RWPE2 (cell line): ENCODE data around the gene MFF.

Experiments
- ATAC-seq: fragments of 200-7000 bp; cut with Tn5 transposase; 3 replicates; pipeline ENCODE4 v1.9.1; 2021; ENCODE audit warnings: low read depth
- DNase-seq: peaks from one replicate; pipeline ENCODE4 v3.0.0-alpha.2; 2020; ENCODE audit warnings: low spot score
- H3K27ac ChIP-seq: fragments of 450-650 bp; 2 replicates; pipeline ENCODE4 v1.5.1; 2017; ENCODE audit warnings: mild to moderate bottlenecking; ENCODE audit not compliant: poor library complexity, severe bottlenecking
- H3K27me3 ChIP-seq: fragments of 250-450 bp; sonication (Bioruptor Pico); 2 replicates; pipeline ENCODE4 v1.5.1; 2021; ENCODE audit warnings: mild to moderate bottlenecking, moderate library complexity; ENCODE audit not compliant: insufficient read depth, poor library complexity, severe bottlenecking
- H3K36me3 ChIP-seq: fragments of 250-450 bp; sonication (Bioruptor Pico); 2 replicates; pipeline ENCODE4 v1.5.1; 2020; ENCODE audit warnings: low read depth, mild to moderate bottlenecking, moderate library complexity
- H3K4me1 ChIP-seq: fragments of 250-450 bp; sonication (Bioruptor Pico); 2 replicates; pipeline ENCODE4 v1.5.1; 2021; ENCODE audit warnings: mild to moderate bottlenecking, moderate library complexity; ENCODE audit not compliant: insufficient read depth, poor library complexity, severe bottlenecking
- H3K4me3 ChIP-seq: fragments of 250-450 bp; sonication (Bioruptor Pico); 2 replicates; pipeline ENCODE4 v1.5.1; 2021; ENCODE audit warnings: mild to moderate bottlenecking, moderate library complexity; ENCODE audit not compliant: severe bottlenecking
- H3K9me3 ChIP-seq: fragments of 250-450 bp; sonication (Bioruptor Pico); 2 replicates; pipeline ENCODE4 v1.5.1; 2021; ENCODE audit warnings: mild to moderate bottlenecking, moderate library complexity; ENCODE audit not compliant: severe bottlenecking
- TF ChIP-seq, protein P1 (sequence below): fragments of 450-650 bp; IDR thresholded peaks from one replicate; pipeline ENCODE4 v1.5.1; 2017; ENCODE audit warnings: mild to moderate bottlenecking, moderate library complexity; ENCODE audit not compliant: poor library complexity, severe bottlenecking

Gene MFF

DNA sequence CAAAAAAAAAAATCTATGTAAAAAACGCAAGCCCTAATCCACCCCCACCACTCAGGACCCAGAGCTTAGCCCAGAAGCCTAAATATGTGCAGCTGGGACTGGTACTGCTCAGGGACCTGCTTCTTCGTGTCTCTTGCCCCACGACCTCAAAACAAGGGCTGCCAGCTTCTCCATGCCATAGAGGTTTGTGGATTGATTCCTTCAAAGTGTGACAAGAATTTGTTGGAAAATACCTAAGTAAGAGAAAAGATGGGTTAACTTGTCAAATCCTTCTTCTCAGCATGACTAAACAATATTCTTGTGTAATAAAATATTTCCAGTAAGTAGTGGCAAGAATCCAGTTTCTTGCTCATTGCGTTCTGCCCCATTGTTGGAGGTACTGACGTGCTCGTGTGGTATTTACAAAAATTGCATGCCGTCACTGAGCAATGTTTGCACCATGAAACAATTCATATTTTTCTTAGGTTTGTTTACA, 63.5 kb downstream of the MFF start:
- no peak for DNase-seq
- H3K27ac ChIP-seq = peak overlapping the region; percentile 52
- no peaks in the 10 kb centered on the region for H3K9me3 ChIP-seq
- peak; percentile 93 for ATAC-seq
- TF ChIP-seq, protein P1, sequence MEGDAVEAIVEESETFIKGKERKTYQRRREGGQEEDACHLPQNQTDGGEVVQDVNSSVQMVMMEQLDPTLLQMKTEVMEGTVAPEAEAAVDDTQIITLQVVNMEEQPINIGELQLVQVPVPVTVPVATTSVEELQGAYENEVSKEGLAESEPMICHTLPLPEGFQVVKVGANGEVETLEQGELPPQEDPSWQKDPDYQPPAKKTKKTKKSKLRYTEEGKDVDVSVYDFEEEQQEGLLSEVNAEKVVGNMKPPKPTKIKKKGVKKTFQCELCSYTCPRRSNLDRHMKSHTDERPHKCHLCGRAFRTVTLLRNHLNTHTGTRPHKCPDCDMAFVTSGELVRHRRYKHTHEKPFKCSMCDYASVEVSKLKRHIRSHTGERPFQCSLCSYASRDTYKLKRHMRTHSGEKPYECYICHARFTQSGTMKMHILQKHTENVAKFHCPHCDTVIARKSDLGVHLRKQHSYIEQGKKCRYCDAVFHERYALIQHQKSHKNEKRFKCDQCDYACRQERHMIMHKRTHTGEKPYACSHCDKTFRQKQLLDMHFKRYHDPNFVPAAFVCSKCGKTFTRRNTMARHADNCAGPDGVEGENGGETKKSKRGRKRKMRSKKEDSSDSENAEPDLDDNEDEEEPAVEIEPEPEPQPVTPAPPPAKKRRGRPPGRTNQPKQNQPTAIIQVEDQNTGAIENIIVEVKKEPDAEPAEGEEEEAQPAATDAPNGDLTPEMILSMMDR = no peak
- no peaks in the 10 kb centered on the region for H3K27me3 ChIP-seq
- no peak overlapping the region for H3K4me3 ChIP-seq
- no peaks in the 10 kb centered on the region for H3K36me3 ChIP-seq
- peaks cover 24% of the 10 kb centered on the region for H3K4me1 ChIP-seq

DNA sequence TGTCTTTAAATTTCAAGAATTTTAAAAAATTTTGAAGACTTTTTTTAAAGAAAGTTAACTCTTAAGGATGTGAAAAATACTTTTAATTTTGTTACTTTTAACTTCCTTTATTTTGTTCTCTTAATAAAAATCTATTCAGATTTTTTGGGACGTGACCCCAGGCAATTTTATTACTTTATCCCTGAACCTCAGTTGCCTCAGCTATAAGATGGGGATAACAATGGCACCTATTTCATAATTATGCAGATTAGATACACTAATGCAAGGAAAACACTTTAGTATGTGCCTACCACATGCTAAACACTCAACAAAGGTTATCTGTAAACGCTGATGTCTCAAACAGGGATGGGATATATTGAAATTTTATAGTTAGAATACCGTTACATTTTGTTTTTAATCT, 64.2 kb downstream of the MFF start:
- DNase-seq (no peak), ATAC-seq (no peak)
- Histone ChIP-seq H3K27ac (peak overlapping the region; percentile 52), H3K4me1 (peaks cover 24% of the 10 kb centered on the region), H3K9me3 (no peaks in the 10 kb centered on the region), H3K27me3 (no peaks in the 10 kb centered on the region), H3K4me3 (no peak overlapping the region), H3K36me3 (no peaks in the 10 kb centered on the region)
- TF ChIP-seq, protein P1 = no peak

DNA sequence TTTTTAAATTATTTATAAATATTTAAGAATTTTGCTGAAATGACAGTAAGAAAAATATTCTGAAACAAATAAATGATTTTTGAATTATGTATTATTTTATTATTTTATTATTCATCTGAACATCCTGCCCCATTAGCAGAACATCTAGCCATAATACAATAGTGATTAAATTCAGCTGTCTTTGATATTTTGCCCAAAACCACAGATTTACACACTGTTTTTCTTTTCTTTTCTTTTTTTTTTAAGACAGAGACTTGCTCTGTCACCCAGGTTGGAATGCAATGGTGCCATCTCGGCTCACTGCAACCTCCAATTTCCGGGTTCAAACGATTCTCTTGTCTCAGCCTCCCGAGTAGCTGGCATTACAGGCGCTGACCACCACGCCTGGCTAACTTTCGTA, 64.6 kb downstream of the MFF start:
- Histone ChIP-seq H3K36me3 (no peaks in the 10 kb centered on the region), H3K4me3 (no peak overlapping the region), H3K27me3 (no peaks in the 10 kb centered on the region), H3K27ac (no peak overlapping the region), H3K4me1 (peaks cover 24% of the 10 kb centered on the region), H3K9me3 (no peaks in the 10 kb centered on the region)
- TF ChIP-seq, protein P1 = no peak
- ATAC-seq (no peak), DNase-seq (no peak)

DNA sequence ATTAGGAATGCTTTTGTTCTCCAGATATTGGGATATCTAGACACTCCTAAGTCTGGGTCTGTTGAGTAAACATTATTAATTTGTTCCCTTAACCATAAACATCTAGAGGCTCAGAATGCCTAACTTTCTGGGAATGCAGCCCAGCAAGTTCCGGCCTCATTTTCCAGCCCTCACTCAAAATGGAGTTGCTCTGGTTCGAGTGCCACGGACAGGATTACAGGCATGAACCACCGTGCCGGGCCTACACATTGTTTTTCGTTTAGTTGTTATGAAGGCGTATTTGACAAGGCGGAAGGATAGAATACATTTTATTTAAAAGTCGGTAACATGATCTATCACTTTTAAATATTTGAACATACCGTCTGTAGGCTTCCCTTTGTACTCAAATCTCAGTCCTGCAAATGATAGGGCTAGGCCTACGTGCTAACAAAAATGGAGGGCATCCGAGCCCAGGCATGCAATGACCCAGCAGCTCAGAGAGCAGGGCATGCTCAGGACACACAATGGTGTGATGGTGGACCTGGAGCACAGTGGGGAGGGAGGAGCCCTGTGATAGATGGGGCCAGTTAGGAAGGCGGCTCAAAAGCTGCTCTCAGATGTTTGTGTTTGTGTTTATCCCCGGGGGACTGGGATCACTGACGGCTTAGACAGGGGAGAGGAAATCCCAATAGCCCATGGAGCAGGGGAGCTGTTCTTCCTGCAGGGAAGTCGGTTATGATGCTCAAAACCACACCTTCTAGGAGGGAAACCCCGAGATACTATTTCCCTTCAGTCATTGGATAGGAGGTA, 65.6 kb downstream of the MFF start:
- H3K4me3 ChIP-seq = no peak overlapping the region
- H3K9me3 ChIP-seq = no peaks in the 10 kb centered on the region
- peaks cover 33% of the 10 kb centered on the region for H3K4me1 ChIP-seq
- no peak overlapping the region for H3K27ac ChIP-seq
- ATAC-seq (no peak), DNase-seq (no peak)
- H3K27me3 ChIP-seq = no peaks in the 10 kb centered on the region
- H3K36me3 ChIP-seq = no peaks in the 10 kb centered on the region
- TF ChIP-seq, protein P1 = no peak

DNA sequence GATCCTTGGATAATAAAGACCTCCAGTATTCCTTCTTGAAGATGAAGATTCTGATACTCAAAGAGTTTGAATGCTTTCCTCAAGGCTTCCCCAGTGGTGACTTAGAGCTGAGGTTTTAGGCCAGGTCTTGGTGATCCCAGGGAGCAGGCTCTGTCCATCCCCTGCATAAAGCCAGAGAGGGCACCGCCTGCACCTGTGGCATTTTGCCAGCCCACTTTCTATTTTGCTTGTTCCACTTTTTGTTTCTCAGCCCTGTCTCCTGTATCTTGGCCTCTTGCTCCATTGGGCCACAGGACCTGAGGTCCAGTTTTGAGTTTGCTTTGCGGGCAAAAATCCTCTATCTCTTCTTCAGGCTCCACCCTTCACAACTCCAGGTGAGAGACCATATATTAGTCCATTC, 69.3 kb downstream of the MFF start:
- Histone ChIP-seq H3K36me3 (no peaks in the 10 kb centered on the region), H3K27ac (no peak overlapping the region), H3K4me1 (peaks cover 16% of the 10 kb centered on the region), H3K27me3 (no peaks in the 10 kb centered on the region), H3K4me3 (no peak overlapping the region), H3K9me3 (no peaks in the 10 kb centered on the region)
- ATAC-seq (no peak), DNase-seq (no peak)
- TF ChIP-seq, protein P1 = no peak
